ENCODE data around the gene USP31. TPM values are rescaled to one million over a fixed set of nuclear protein-coding genes. Genes with fewer than 3 reads are reported as not detected.

The USP31 gene
- polyA plus RNA-seq, 1 experiment: 4.7 TPM

DNA sequence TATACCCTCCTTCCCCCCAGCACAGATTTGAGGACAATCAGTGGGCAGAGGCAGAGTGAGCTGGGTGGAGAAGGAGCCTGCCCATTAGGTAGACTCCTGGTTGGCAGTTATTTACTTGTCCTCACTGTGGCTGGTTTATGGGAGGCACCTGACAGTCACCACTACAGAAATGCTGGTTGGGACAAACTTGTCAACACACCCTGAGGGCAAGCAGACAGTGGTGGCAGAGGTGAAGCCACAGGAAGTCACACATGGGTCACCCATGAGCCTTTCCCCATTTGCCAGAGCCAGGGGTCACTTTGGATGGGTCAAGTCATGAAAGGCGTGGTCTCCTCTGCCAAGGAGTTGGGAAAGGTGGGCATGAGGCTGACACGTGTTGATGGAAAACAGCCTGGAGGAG lies 39.7 kb upstream of the USP31 start:
- no peaks in the 10 kb centered on the region; the same call in 1 of the 2 replicates for H3K9me3 ChIP-seq (ENCODE audit: control insufficient read depth, insufficient read depth, low read length)
- no peak for DNase-seq (ENCODE audit: low read depth, low spot score)
- CTCF ChIA-PET: no interaction called here
- no peak overlapping the region for H3K27ac ChIP-seq (ENCODE audit: low read depth, low read length)
- TF ChIP-seq, protein P1, sequence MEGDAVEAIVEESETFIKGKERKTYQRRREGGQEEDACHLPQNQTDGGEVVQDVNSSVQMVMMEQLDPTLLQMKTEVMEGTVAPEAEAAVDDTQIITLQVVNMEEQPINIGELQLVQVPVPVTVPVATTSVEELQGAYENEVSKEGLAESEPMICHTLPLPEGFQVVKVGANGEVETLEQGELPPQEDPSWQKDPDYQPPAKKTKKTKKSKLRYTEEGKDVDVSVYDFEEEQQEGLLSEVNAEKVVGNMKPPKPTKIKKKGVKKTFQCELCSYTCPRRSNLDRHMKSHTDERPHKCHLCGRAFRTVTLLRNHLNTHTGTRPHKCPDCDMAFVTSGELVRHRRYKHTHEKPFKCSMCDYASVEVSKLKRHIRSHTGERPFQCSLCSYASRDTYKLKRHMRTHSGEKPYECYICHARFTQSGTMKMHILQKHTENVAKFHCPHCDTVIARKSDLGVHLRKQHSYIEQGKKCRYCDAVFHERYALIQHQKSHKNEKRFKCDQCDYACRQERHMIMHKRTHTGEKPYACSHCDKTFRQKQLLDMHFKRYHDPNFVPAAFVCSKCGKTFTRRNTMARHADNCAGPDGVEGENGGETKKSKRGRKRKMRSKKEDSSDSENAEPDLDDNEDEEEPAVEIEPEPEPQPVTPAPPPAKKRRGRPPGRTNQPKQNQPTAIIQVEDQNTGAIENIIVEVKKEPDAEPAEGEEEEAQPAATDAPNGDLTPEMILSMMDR (IDR thresholded peaks at IDR 0.05; ENCODE audit: low read depth, low read length): no peak
- peaks cover 20% of the 10 kb centered on the region for H3K27me3 ChIP-seq (ENCODE audit: control insufficient read depth, insufficient read depth, low read length)
- no peak overlapping the region for H3K4me3 ChIP-seq (ENCODE audit: low read depth, low read length)
- POLR2A ChIA-PET: no interaction called here

DNA sequence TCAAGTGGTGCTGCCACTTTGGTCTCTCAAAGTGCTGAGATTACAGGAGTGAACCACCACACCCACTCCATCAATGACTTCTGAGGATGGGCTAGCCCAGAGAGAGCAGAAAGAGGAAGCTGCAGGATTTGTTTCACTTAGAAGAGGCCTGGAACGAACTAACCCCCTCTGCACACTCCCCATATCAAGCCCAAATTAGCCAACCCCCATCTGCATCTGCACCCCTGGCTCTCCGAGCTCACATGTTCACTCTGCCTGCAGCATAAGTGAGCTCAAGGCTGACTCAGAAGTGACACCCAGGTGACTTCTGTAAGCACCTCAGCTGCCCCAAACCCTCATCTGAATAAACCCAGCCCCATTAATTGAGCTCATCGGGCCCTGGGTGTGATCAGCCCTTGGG lies 38.1 kb upstream of the USP31 start:
- DNase-seq (ENCODE audit: low read depth, low spot score): no peak
- CTCF ChIA-PET: interaction anchor here (0.6 to 9.2 kb wide), 2 partner anchors 11 to 248 kb away, joined by 3 to 197 read pairs; no protein-coding TSS in a partner anchor
- Histone ChIP-seq H3K4me3 (ENCODE audit: low read depth, low read length) (no peak overlapping the region), H3K9me3 (ENCODE audit: control insufficient read depth, insufficient read depth, low read length) (no peaks in the 10 kb centered on the region; the same call in 1 of the 2 replicates), H3K27me3 (ENCODE audit: control insufficient read depth, insufficient read depth, low read length) (peaks cover 34% of the 10 kb centered on the region), H3K27ac (ENCODE audit: low read depth, low read length) (no peak overlapping the region)
- POLR2A ChIA-PET: interaction anchor here (0.7 kb wide), 1 partner anchor 57 kb away, joined by 4 read pairs; no protein-coding TSS in a partner anchor
- TF ChIP-seq, protein P1 (IDR thresholded peaks at IDR 0.05; ENCODE audit: low read depth, low read length): no peak

DNA sequence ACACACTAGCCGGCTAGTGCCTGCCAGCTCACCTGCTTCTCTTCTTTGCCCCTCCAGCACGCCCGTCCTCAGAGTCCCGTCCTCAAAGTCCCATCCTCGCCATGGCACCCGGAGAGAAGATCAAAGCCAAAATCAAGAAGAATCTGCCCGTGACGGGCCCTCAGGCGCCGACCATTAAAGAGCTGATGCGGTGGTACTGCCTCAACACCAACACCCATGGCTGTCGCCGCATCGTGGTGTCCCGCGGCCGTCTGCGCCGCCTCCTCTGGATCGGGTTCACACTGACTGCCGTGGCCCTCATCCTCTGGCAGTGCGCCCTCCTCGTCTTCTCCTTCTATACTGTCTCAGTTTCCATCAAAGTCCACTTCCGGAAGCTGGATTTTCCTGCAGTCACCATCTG lies 36.9 kb upstream of the USP31 start:
- Histone ChIP-seq H3K9me3 (ENCODE audit: control insufficient read depth, insufficient read depth, low read length) (no peaks in the 10 kb centered on the region; the same call in 1 of the 2 replicates), H3K27ac (ENCODE audit: low read depth, low read length) (no peak overlapping the region), H3K4me3 (ENCODE audit: low read depth, low read length) (no peak overlapping the region), H3K27me3 (ENCODE audit: control insufficient read depth, insufficient read depth, low read length) (peaks cover 40% of the 10 kb centered on the region)
- ChIA-PET POLR2A (no interaction called here), CTCF (interaction anchor here (9.2 kb wide), 1 partner anchor 249 kb away, joined by 197 read pairs; no protein-coding TSS in a partner anchor)
- TF ChIP-seq, protein P1 (IDR thresholded peaks at IDR 0.05; ENCODE audit: low read depth, low read length): no peak
- DNase-seq (ENCODE audit: low read depth, low spot score): no peak

DNA sequence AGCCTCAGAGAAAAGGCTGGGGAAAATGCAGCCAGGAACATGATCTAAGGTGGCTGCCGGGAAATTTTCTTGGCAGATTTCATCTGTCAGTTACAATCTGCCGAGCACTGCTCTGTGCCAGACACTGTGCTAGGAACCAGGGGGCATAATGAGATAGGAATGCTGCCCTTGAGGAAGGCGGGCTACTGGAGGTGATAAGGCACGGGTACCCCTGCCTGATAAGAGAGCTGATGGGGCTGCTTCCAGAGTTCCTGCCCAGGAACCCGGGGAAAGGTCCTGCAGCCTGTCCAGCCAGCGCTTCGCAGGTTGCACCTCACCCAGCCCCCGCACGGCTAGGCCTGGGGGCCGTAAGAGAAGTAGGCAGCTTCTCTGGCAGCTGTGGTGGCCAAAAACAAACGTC lies 36.4 kb upstream of the USP31 start:
- no peak overlapping the region for H3K27ac ChIP-seq (ENCODE audit: low read depth, low read length)
- POLR2A ChIA-PET: no interaction called here
- peaks cover 43% of the 10 kb centered on the region for H3K27me3 ChIP-seq (ENCODE audit: control insufficient read depth, insufficient read depth, low read length)
- CTCF ChIA-PET: interaction anchor here (9.2 kb wide), 1 partner anchor 249 kb away, joined by 197 read pairs; no protein-coding TSS in a partner anchor
- TF ChIP-seq, protein P1 (IDR thresholded peaks at IDR 0.05; ENCODE audit: low read depth, low read length): no peak
- no peak for DNase-seq (ENCODE audit: low read depth, low spot score)
- H3K9me3 ChIP-seq (ENCODE audit: control insufficient read depth, insufficient read depth, low read length): no peaks in the 10 kb centered on the region; the same call in 1 of the 2 replicates
- no peak overlapping the region for H3K4me3 ChIP-seq (ENCODE audit: low read depth, low read length)

DNA sequence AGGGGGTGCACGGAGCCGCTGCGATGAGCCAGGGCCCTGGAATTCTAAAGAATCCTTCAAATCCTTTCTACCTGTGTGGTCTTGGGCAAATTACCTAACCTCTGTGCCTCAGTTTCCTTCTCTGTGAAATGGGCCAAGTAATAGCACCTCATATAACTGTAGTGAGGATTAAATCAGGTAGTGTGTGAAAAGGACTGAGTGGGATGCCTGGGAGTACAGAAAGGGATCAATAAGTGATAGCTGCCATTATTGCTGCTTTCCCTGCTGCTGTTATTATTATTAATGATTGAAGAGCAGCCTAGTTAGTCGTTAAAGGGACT lies 34.3 kb upstream of the USP31 start:
- ChIA-PET POLR2A (no interaction called here), CTCF (interaction anchor here (0.6 to 9.2 kb wide), 5 partner anchors 96 to 858 kb away, joined by 3 to 197 read pairs (median 4); no protein-coding TSS in a partner anchor)
- Histone ChIP-seq H3K4me3 (ENCODE audit: low read depth, low read length) (no peak overlapping the region), H3K27ac (ENCODE audit: low read depth, low read length) (no peak overlapping the region), H3K27me3 (ENCODE audit: control insufficient read depth, insufficient read depth, low read length) (peaks cover 43% of the 10 kb centered on the region), H3K9me3 (ENCODE audit: control insufficient read depth, insufficient read depth, low read length) (no peaks in the 10 kb centered on the region; the same call in 1 of the 2 replicates)
- no peak for DNase-seq (ENCODE audit: low read depth, low spot score)
- TF ChIP-seq, protein P1 (IDR thresholded peaks at IDR 0.05; ENCODE audit: low read depth, low read length): no peak

Measured in AG04450 (cell line).